Kasumi-1 (cell line): ENCODE measurements around the gene ATXN7L3.
"Not testable (repeated sequence)": the region's sequence is repeated elsewhere in the genome, so short reads cannot be mapped to it uniquely, and the experiment has no call there.

ENCODE experiments used
- DNase-seq, 2 experiments: peaks; one replicate each; lab custom pipeline; 2025; lab: John Stamatoyannopoulos, UW

Gene ATXN7L3

DNA sequence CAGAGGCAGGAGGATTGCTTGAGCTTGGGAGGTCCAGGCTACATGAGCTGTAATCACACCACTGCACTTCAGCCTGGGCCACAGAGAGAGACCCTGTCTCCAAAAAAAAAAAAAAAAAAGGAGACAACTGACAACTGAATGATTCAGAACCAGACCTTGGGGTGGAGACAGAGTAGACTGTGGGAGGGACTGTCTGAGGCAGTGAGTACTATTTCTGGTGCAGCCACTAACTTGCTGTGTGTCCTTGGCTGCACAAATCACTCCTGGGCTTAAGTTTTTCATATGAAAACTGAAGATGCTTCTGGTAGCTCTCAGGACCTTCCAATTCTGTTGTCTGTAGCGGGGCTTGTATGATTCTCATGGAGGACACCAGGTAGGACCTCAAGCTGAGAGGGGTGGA, 23.4 kb downstream of the ATXN7L3 start:
- DNase-seq: no peak

DNA sequence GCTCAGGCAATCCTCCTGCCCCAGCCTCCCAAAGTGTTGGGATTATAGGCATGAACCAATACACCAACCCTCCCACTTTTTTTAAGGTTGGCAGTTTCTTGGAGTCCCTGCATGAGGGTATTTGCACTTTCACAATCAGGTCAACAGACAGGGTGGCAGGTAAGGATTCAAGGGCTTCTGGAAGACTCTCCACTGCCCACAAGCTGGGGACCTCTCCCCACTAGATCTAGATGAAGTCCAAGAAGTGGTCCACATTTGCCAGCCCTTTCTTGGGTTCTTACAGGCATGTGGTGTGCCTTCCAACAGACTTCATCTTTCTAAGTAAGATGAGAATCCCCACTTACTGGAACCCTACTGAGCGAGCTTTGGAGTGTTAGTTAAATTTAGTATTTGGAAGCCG, 25.3 kb downstream of the ATXN7L3 start:
- DNase-seq: no peak

DNA sequence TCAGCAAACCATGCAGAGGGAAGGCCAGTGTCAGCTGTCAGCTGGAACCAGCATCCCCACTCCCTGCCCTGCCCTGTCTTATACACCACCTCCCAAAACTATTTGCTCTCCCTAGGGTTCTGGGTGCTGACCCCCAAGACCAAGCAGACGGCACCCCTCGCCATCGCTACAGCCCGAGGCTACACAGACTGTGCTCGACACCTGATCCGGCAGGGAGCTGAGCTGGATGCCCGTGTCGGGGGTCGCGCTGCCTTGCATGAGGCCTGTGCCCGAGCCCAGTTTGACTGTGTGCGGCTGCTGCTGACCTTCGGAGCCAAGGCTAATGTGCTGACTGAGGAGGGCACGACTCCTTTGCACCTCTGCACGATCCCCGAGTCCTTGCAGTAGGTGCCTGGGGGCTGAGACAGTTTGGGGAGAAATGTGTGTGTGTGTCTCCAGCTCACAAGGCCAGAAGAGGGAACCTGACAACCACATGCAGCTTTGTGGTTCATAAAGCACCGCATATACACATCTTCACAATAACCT, 27.7 kb downstream of the ATXN7L3 start:
- DNase-seq: no peak

DNA sequence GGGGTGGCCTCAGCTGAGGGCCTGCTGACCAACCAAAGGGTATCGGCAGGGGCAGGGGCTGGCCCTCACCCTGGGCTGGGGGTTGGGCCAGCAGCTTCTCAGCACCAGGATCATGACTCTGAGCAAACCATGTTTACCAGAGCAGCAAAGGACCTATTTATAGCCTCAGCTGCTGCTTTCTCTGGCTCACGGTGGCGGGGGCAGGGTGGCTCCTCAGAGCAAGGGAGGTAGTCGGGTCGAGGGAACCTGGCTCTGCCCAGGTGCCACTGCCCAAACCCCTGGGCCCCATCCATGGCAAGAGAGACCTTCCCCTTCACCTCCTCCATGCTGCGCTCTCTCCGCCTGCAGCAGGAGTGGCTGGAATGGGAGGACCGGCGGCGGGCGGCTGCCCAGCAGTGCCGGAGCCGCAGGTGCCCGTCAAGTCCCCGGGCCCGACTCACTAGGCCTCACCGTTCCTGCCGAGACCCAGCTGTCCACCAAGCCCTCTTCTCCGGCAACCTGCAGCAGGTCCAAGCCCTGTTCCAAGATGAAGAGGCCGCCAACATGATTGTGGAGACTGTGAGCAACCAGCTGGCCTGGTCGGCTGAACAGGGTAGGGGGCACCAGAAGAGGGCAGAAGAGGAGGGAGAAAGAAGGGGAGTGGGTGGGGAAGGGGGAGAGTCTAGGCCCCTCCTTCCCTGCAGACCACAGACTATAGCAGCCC, 29.0 kb downstream of the ATXN7L3 start, which contains the start of gene ASB16:
Gene ASB16, plus strand, starts transcription at position 206 of the 703 bp plus-strand sequence. Its CDS starts 86 bp downstream, at position 292.
- DNase-seq: no peak

DNA sequence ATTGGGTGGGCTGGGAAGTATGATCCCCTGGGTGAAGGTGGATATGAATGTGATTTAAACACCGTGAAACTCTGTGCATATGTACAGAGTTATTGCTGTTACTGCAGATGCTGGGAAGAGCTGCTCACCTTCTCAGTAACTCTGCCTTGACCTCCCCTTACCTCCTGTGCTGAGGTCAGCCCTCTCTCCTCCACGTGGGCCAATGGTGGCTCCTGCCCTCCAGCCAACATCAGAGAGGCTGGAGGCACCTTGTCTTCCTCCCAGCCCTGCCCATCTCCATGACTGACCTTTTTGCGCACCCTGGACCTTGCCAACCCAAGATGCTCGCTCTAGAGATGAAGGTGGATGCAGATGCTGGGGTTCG, 29.6 kb downstream of the ATXN7L3 start:
- no peak for DNase-seq

DNA sequence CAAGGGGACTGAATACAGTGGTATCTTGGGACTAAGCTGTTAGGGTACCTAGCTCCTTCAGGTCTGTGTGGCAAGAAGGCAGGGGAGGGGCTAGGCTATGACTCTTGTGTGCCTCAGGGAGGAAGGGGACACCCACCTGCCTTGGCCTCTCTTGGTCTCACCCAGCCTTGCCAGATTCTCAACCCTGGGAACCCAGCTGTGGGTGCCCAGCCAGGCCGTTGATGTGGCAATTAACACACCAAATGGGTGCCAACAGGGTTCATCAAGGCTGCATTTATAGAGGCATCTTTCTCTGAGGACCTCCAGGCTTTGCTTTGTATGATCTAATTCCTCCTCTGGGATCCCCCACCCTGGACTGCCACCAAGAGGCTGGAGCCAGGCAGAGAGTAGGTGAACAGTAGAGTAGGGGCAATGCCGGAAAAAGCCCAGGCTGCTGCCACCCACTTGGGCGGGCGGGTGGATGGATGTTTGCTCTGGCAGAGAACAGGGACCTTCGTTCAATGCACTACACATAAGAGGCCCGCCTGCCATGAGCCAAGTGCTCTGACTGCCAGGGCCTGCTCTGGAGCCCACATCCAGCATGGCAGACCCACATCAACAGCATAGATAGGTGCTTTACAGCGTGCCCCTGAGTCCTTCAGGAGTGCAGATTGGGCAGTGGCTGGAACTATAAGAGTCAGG, 32.4 kb downstream of the ATXN7L3 start:
- no peak for DNase-seq

DNA sequence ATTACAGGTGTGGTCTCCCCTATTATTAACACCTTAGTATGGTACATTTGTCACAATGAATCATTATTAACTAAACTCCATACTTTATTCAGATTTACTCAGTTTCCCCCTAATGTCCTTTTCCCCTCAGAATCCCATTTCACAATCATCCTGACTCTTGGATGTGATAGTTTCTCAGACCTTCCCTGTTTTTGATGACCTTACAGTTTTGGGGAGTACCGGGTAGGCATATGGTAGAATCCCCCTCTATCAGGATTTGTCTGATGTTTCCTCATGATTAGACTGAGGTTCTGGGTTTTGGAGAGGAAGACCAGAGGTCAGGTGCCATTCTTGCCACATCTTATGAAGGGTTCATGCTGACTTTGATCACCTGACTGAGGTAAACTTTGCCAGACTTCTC, 35.2 kb downstream of the ATXN7L3 start:
- DNase-seq: no peak

DNA sequence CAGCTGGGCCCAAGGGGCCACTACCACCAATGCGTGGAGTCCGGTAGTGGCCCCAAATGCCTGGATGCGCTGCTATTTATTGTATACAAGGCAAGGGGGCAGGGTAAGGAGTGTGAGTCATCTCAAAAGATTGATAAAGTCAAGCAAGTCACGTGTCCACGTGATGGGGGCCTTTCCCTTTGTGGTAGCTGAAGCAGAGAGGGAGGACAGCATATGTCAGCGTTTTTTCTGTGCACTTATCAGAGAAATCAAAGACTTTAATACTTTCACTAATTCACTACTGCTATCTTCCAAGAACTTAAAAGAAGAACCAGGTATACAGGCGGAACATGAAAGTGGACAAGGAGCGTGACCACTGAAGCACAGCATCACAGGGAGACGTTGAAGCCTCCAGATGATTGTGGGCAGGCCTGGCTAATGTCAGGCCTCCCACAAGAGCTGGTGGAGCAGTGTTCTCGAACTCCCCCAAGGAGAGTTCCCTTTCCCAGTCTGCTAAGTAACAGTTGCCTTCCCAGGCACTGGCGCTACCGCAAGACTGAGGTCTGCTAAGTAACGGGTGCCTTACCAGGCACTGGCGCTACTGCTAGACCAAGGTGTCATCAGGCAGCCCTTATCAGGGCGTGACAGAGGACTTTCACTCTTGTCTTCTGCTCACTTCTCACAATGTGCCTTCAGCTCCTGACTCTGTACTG, 40.0 kb downstream of the ATXN7L3 start:
- no peak for DNase-seq

DNA sequence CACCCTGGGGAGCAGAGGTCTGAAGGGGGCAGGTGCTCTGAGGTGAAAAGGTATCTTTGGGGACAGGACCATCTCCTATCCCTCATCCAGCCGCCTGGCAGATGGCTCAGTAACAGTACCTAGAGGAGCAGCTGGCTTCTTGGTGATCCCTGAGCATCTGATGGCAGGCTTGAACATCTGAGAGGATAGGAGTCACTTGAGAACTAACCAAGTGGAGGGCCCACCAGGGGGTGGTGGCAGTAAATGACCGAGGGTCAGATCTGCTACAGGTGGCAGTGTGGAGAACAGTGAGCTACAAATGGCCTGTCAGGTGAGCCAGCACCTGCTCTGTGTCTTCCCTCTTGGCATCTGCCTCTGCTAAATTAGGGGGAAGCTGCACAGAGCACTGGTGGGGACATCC, 44.2 kb downstream of the ATXN7L3 start:
- no peak for DNase-seq

DNA sequence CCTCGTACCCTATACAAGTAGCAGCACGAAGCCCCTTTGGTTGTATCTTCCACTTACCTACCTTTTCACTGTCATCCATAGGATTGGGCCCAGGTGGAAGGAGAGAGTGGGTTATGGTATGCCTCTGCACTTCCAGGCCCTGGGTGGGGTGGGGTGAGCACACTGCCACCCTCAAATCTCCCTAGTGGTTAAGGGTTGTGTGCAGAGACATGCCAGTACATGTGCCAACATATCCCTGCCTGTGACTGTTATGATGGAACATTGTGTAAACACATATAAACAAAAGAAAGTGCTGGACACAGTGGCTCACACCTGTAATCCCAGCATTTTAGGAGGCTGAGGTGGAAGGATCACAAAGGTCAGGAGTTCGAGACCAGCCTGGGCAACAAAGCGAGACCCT, 46.8 kb downstream of the ATXN7L3 start:
- no peak for DNase-seq

DNA sequence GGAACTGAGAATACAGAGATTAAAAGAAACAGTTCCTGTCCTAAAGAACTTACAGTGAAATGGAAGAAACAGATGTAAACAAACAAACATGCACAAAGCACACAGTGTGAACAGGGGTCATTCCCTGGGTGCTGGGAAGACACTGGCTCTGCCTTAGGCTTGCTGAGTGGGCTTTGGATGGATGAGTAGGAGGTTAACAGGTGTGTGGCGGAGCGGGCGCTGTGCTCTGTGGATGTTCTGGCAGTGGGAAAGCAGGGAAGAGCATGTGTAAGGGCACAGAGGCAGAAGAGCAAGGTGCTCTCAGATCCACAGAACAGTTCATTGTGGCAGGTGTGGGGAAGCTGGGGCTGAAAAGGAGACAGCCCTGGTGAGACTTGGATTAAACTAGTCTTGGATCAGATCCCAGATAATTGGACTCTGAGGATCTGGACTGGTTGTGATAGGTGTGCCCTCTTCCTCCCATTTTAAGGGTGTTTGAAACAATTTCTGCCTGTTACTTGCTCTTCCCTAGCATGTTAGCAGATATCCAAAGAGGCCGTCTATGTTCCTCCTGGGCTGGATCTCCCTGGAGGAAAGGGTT, 49.8 kb downstream of the ATXN7L3 start:
- DNase-seq: no peak

DNA sequence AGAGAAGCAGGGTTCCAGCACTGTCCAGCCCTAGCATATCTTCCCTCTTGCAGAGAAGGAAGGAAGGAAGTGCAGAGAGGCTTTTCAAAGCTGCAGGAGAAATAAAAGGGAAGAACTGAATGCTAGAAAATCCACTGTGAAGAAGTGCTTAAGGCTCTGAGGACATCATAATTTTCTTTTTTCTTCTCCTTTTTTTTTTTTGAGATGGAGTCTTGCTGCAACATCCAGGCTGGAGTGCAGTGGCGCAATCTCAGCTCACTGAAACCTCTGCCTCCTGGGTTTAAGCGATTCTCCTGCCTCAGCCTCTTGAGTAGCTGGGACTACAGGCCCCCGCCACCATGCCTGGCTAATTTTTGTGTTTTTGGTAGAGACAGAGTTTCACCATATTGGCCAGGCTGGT, 50.6 kb downstream of the ATXN7L3 start:
- DNase-seq: not testable (repeated sequence)

DNA sequence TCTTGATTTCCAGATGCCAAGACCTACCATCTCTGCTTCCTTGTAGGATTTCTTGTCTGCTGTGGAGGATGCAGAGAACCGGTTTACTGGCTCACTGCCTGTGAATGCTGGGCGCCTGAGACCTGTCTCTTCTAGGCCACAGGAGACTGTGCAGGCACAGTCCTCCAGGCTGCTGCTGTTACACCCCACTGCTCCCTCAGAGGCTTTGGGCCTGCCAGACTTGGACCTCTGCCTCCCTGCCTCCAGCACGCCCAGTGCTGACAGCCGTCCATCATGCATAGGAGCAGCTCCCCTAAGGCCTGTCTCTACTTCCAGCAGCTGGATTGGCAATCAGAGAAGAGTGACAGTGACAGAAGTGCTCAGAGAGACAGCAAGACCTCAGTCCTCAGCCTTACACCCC, 51.9 kb downstream of the ATXN7L3 start:
- DNase-seq: no peak

DNA sequence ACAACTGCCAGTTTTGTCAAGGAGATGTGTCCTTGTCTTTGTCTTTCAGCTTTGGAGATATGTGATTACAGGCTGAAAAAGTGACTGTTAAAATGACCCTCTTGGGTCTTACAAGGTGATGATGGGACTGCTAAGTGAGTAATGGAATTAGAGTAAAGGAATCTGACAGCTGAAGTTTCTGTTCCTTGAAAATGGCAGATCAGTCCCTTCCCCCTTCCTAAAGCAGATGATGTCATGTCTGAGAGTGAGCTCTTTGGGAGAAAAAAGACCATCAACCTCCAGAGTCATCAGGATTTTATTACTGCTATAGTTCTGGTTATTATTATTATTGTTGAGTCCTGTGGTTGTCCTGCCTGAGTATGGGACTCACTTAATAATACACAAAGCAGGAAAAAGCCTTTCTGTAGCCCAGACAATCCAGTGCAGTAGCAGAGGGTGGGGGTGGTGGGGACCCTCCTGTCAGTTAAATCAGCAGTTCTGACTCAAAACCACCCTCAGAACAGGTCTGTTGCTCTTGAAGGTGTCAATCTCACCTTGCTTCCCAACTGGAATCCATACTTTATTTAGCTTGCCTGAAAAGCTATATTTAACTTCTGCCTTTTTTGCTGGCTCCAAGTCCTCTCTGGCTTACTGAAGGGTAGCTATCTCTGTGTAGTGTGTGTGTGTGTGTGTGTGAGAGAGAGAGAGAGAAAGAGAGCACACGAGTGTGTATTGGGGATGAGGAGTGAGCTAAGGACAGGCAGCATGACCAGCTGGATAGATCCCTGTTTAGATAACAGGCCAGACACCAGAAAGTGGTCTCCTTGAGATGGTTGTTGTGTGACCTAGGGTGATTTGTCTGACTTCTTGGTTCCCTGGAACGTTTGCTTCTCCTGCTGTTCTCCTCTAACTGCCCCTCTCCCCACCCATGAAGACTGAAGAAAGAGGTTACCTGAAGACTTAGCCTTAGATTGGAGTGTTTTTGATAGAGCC, 53.0 kb downstream of the ATXN7L3 start:
- no peak for DNase-seq

DNA sequence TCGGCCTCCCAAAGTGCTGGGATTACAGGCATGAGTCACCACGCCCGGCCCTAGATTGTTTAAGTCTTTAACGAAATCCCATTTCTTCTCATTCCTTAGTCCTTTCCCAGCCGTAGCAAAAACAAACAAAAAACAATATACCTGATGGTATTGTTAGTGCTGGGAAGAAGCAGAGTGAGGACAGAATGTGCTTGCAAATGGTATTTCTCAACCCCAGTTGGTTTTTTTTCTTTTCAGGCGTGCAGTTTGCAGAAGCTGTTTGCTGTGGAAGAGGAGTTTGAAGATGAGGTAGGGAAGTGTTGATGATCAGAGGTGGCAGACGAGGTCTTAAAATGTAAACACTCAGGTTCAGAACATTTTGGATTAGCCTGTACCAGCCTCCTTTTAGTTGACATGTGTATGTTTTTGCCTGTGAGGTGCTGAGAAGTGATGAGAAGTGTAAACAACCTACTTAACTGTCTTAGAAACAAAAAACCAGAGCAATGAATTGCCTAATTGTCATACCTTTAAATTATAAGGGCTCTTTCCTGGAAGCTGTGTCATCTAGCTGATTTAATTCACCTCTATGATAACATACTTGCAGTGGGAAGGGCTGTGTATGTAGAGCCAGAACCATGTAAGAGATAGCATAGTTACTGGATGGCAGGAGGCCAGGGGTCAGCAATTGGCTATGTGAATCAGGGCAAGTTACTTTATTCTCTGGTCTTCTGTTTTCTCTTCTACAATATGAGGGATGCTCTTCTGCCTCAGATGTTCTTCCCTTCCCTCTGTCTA, 54.5 kb downstream of the ATXN7L3 start:
- no peak for DNase-seq

DNA sequence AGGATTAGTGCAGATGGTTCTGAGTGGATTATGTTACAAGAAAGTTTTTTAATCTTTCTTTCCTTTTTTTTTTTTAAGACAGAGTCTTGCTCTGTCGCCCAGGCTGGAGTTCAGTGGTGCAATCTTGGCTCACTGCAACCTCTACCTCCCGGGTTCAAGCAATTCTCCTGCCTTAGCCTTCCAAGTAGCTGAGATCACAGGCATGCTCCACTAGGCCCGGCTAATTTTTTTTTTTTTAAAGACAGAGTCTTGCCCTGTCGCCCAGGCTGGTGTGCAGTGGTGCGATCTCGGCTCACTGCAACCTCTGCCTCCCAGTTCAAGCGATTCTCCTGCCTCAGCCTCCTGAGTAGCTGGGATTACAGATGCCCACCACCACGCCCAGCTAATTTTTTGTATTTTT, 55.8 kb downstream of the ATXN7L3 start:
- DNase-seq: not testable (repeated sequence)
